Ovary (tissue), 9 donors: ENCODE measurements around the gene CFAP92. TPM values are rescaled to one million over a fixed set of nuclear protein-coding genes. Genes with fewer than 3 reads are reported as not detected.

Experiments
- DNase-seq, 5 donors: peaks; one replicate each; pipeline ENCODE4 v3.0.0-alpha.2; 2019 to 2020
- H3K27ac ChIP-seq, 2 donors: fragments of 200-600 bp; one replicate each; pipeline versions ENCODE4 v1.5.1 to v1.8.0; 2019 to 2022
- H3K27me3 ChIP-seq: fragments of 200-600 bp; one replicate; pipeline ENCODE4 v1.8.0; 2022
- H3K36me3 ChIP-seq: fragments of 200-600 bp; sonication (generic); one replicate; pipeline ENCODE4 v1.5.1; 2019
- H3K4me1 ChIP-seq: one replicate; pipeline ENCODE4 v1.8.1; 2013; ENCODE audit warnings: mild to moderate bottlenecking, moderate library complexity; ENCODE audit not compliant: insufficient read depth
- H3K4me3 ChIP-seq: fragments of 200-600 bp; sonication (generic); one replicate; pipeline ENCODE4 v1.5.1; 2017
- H3K9me3 ChIP-seq, 2 donors: fragments of 200-600 bp in 1 of 2; sonication (generic) in 1 of 2; one replicate each; pipeline versions ENCODE4 v1.5.1 to v1.8.1; 2013 to 2019; ENCODE audit warnings: mild to moderate bottlenecking in 1 of 2, moderate library complexity in 1 of 2
- CTCF ChIP-seq, 3 donors: fragments of 450-650 bp in 2 of 3; fragments of 200-600 bp in 1 of 3; IDR thresholded peaks; one replicate each; pipeline versions ENCODE4 v1.5.1 to v1.8.0; 2016 to 2022; ENCODE audit warnings: antibody characterized with exemption in 3 of 3, mild to moderate bottlenecking in 1 of 3
- EP300 ChIP-seq: sonication (generic); formaldehyde crosslinking; IDR thresholded peaks from one replicate; pipeline ENCODE4 v1.6.1; 2017; ENCODE audit warnings: antibody characterized with exemption
- POLR2A ChIP-seq: fragments of 450-650 bp; IDR thresholded peaks from one replicate; pipeline ENCODE4 v1.6.1; 2017; ENCODE audit warnings: antibody characterized with exemption, mild to moderate bottlenecking, moderate library complexity
- WGBS, 3 donors: extraction: QIAGEN DNeasy Blood & Tissue Kit in 1 of 3; methylation state at CpG; one replicate each; pipeline versions ENCODE4 v1.1.5 to v1.1.7; 2013 to 2017; 5-methylcytosine and 5-hydroxymethylcytosine counted together
- intact Hi-C, 4 donors: fragments of 100-400 bp; cut with DNase I; formaldehyde crosslinking; loops; one replicate each; pipeline versions ENCODE4 v1.11.0 to v1.15.1; 2022 to 2023
- polyA plus RNA-seq, 2 donors: library from polyadenylated mRNA; stranded (reverse); fragments of 200-250 nt in 1 of 2; fragments of 350-450 nt in 1 of 2; fragmentation: Illumina TruSeq in 1 of 2; extraction: RNeasy Lipid Tissue Mini Kit (QIAGEN cat#74804) in 1 of 2; gene quantifications; one replicate each; pipeline ENCODE4 v1.2.3, GENCODE V29; 2013 to 2014
- total RNA-seq, 7 donors: library from RNA; depleted of rRNA in 2 of 7; stranded (reverse); fragments of >200 nt in 2 of 7; fragmentation: NEBNext Ultra II Directional in 3 of 7; extraction: Animal tissue kit (Norgen Biotek cat#: 25700) in 3 of 7; gene quantifications; one replicate each; pipeline versions ENCODE4 v1.1.0 to v1.2.4, GENCODE V29; 2016 to 2023
- donor health status: DM: no; HTN: no; CAD: no; lungs with moderate emphysema.
- donor health status: DM: no; HTN: no; CAD: no.
- donor health status: Bipolar disorder and iron deficiency.
- donor health status: DM: yes; HTN: yes; CAD: no.
- donor health status: DM: no; HTN: no; CAD: no.
- donor health status: DM: yes; HTN: yes; CAD: no.

Gene CFAP92
- total and polyA plus RNA-seq, 9 donors: 0.89 to 3.8 (median 1.5) TPM

GRCh38 chr3:128949158-128949557 is 44.7 kb downstream of the CFAP92 start:
- H3K4me1 ChIP-seq: no peaks in the 10 kb centered on the region
- H3K36me3 ChIP-seq: no peaks in the 10 kb centered on the region
- intact Hi-C loops: no loop called here
- no peaks in the 10 kb centered on the region for H3K9me3 ChIP-seq
- no peak overlapping the region for H3K4me3 ChIP-seq
- TF ChIP-seq EP300: no peak
- no peak for TF ChIP-seq POLR2A
- TF ChIP-seq CTCF (IDR thresholded peaks at IDR 0.05): no peak
- no peak for DNase-seq
- no peaks in the 10 kb centered on the region for H3K27me3 ChIP-seq
- H3K27ac ChIP-seq: no peak overlapping the region
- 95 to 98% (median 96%) methylated on average over 3 of the region's 3 CpGs for WGBS, 3 donors

- H3K9me3 ChIP-seq: no peaks in the 10 kb centered on the region
- H3K27ac ChIP-seq: no peak overlapping the region
- intact Hi-C loops: no loop called here
- WGBS, 3 donors: 28 to 46% (median 33%) methylated on average over 7 of the region's 7 CpGs
- H3K27me3 ChIP-seq: no peaks in the 10 kb centered on the region
- TF ChIP-seq POLR2A: no peak
- TF ChIP-seq CTCF (IDR thresholded peaks at IDR 0.05): no peak
- no peak for TF ChIP-seq EP300
- no peaks in the 10 kb centered on the region for H3K4me1 ChIP-seq
- H3K4me3 ChIP-seq: no peak overlapping the region
- DNase-seq: no peak
- H3K36me3 ChIP-seq: no peaks in the 10 kb centered on the region
Measured at GRCh38 chr3:128946411-128946810, 47.5 kb downstream of the CFAP92 start.

- TF ChIP-seq EP300 (no peak), POLR2A (no peak), CTCF (IDR thresholded peaks at IDR 0.05) (no peak)
- intact Hi-C loops: no loop called here
- H3K27ac ChIP-seq: no peak overlapping the region
- no peaks in the 10 kb centered on the region for H3K27me3 ChIP-seq
- DNase-seq: no peak
- no peaks in the 10 kb centered on the region for H3K36me3 ChIP-seq
- WGBS, 3 donors: 71 to 88% (median 74%) methylated on average over 3 of the region's 3 CpGs
- H3K4me3 ChIP-seq: no peak overlapping the region
- no peaks in the 10 kb centered on the region for H3K4me1 ChIP-seq
- no peaks in the 10 kb centered on the region for H3K9me3 ChIP-seq
Measured at GRCh38 chr3:128945878-128946175, 48.0 kb downstream of the CFAP92 start.

- DNase-seq: no peak
Measured at GRCh38 chr3:128945041-128945877, 48.6 kb downstream of the CFAP92 start.

More at GRCh38 chr3:128945041-128945877, 48.6 kb downstream of the CFAP92 start:
- no peak overlapping the region for H3K27ac ChIP-seq
- H3K36me3 ChIP-seq: no peaks in the 10 kb centered on the region
- TF ChIP-seq CTCF (IDR thresholded peaks at IDR 0.05) (no peak), POLR2A (no peak), EP300 (no peak)
- intact Hi-C loops: no loop called here
- no peaks in the 10 kb centered on the region for H3K9me3 ChIP-seq
- H3K4me1 ChIP-seq: no peaks in the 10 kb centered on the region
- H3K27me3 ChIP-seq: no peaks in the 10 kb centered on the region
- no peak overlapping the region for H3K4me3 ChIP-seq
- 91 to 96% (median 92%) methylated on average over 21 of the region's 21 CpGs for WGBS, 3 donors
